Thyroid gland (tissue), 4 donors: ENCODE measurements around the gene ZNF408.
"Not testable (repeated sequence)": the region's sequence is repeated elsewhere in the genome, so short reads cannot be mapped to it uniquely, and the experiment has no call there.

Experiments used
- CTCF ChIP-seq, 6 experiments: fragments of 200-600 bp in 3 of 6; fragments of 450-650 bp in 3 of 6; sonication (generic) in 3 of 6; IDR thresholded peaks; one replicate each; pipeline ENCODE4 v1.5.1; 2016 to 2019; ENCODE audit warnings: antibody characterized with exemption in 6 of 6, mild to moderate bottlenecking in 2 of 6, inconsistent platforms in 1 of 6, moderate library complexity in 1 of 6
- POLR2A ChIP-seq, 2 donors: fragments of 450-650 bp; IDR thresholded peaks; one replicate each; pipeline ENCODE4 v1.6.1; 2017; ENCODE audit warnings: antibody characterized with exemption in 2 of 2, mild to moderate bottlenecking in 2 of 2, moderate library complexity in 1 of 2

DNA sequence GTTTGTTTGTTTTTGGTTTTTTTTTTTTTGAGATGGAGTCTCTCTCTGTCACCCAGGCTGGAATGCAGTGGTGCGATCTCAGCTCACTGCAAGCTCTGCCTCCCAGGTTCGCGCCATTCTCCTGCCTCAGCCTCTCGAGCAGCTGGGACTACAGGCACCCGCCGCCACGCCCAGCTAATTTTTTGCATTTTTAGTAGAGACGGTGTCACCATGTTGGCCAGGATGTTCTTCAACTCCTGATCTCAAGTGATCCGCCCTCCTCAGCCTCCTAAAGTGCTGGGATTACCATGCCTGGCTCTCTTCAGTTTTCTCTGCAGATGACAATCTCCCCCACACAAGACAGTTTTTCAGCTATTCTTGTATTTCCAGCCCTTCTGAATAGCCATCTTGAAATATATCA is 8.5 kb downstream of the ZNF408 start:
- not testable (repeated sequence) for TF ChIP-seq CTCF, POLR2A (IDR thresholded peaks at IDR 0.05)
